ENCODE measurements around the gene DSTYK.
"Not testable (repeated sequence)": the region's sequence is repeated elsewhere in the genome, so short reads cannot be mapped to it uniquely, and the experiment has no call there.

DSTYK gene

DNA sequence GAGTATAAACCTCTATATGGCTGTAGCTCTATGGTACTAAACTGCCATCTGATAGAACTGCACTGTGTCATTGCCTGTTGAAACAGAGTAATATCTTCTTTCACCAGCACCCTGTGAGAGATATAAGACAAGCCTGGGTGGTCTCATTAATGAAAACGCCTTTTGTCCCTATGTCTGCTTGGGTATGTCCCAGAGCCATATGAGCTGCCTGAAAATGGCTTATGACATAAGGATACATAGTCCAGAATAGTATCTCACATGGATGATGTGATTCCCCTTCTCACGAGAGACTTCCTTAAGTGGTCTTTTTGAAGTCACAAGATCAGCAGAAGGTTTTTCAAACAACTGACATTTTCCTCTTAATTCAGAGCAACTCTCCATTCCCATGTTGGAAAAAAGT is 8.9 kb upstream of the DSTYK start:
- no peak for DNase-seq (ENCODE audit: low spot score)

GRCh38 chr1:205217418-205217817 is 5.9 kb upstream of the DSTYK start:
- DNase-seq (ENCODE audit: low spot score) = no peak

- no peak for DNase-seq (ENCODE audit: low spot score)
Measured at GRCh38 chr1:205216588-205216987, 5.1 kb upstream of the DSTYK start.

DNA sequence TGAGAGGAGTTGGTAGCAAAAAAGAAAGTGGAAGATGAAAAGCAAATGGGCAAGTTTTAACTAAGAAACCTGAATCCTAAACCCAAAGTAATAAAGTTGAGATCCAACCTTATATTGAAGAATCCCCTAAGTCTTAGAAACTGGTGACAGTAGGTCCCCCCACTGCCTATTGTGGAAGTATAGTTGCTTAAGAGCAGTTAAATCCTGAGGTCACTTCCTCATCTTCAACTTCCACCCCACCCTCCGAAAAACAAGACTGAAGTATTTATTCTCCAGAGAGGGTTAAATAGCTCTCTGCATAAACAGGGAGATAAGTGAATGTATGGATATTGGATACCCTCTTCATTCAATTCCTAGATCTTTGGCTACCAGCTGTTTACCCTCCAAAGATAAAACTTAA is 3.3 kb upstream of the DSTYK start:
- DNase-seq (ENCODE audit: low spot score) = no peak

- DNase-seq (ENCODE audit: low spot score) = no peak
Measured at GRCh38 chr1:205211839-205212536, 486 bp upstream of the DSTYK start.

- DNase-seq (ENCODE audit: low spot score) = peak; percentile 59
Measured at GRCh38 chr1:205210756-205211168, 740 bp downstream of the DSTYK start.

- DNase-seq (ENCODE audit: low spot score) = no peak
Measured at GRCh38 chr1:205208811-205209210, 2.7 kb downstream of the DSTYK start.

- peak; percentile 35 for DNase-seq (ENCODE audit: low spot score)
Measured at GRCh38 chr1:205205055-205205454, 6.4 kb downstream of the DSTYK start.

DNA sequence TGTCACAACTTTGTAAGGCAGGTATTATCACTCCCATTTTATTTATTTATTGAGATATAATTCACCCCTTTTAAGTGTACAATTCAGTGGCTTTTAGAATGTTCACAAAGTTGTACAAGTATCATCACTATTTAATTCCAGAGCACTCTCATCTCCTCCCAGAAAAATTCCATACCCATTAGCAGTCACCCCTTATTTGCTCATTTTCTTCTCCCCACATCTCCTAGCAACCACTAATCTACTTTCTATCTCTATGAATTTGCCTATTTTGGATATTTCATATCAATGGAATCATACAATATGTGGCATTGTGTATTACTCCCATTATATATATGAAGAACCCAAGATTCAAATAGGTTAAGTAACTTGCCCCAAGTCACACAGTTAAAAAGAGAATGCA is 7.0 kb downstream of the DSTYK start:
- DNase-seq (ENCODE audit: low spot score) = peak; percentile 53

DNA sequence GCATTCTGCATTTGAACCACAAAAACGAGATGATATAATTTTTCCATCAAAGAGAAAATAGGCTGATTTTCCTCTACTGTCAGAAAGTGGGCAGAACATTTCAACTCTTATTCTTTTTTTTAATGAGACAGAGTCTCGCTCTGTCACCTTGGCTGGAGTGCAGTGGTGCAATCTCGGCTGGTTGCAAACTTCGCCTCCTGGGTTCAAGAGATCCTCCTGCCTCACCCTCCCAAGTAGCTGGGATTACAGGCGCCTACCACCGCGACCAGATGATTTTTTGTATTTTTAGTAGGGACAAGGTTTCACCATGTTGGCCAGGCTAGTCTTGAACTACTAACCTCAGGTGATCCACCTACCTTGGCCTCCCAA is 11.6 kb downstream of the DSTYK start:
- no peak for DNase-seq (ENCODE audit: low spot score)

DNA sequence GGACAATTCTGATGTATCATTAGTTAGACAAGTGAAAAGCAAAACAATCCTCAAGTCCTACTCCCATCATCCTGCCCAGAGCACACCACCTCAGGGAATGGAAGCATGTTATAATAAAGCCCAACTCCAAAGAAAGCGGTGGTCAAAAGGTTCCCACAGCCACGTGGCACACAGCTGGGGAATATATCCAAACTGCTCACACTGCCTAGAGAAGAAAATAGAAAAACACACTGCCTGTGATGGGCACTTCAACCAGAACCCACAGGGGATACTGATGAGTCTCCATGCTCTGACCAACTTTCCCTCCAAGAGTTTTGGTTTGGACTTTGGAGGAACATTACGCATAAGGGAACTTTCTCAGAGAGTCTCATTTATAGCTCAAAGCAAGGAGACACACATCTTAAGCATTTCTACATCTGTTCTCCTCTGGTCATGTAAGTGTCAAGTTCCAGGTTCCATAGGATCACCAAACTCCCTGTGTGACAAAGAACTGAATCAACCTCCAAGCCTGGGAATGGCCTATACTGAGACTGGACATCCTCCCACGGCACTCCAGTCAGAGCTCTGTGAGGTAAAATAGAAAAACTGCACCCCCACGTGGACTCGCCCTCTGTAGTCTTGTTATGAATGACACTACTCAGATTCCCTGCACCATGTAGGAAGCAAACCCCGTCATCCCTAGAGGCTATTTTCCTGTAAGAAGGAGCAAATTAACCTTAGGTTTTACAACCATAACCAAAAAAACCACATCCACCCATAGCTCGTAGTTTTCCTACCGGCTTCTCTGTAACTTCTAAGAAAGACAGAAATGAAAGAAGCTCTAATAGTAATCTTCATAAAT is 12.2 kb downstream of the DSTYK start:
- DNase-seq (ENCODE audit: low spot score) = no peak

- no peak for DNase-seq (ENCODE audit: low spot score)
Measured at GRCh38 chr1:205192287-205192686, 19.2 kb downstream of the DSTYK start.

DNA sequence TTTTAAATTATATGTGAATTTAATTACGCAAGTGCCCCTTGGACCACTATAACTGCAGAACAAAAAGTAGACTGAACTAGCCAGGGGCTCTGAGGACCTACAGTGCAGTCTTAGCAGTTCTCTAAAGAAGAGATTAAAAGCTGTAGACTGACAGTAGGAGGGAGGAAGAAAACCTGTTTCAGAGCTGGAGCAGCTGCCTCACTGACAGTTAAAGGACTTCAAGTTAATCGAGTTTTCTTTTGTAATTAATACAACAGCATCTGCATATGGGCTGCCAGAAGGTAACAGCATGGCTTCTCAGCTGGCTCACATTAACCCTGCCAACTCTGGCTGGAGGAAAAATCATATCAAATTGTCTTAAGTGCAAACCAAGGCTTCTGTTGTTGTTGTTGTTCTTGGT is 19.9 kb downstream of the DSTYK start:
- no peak for DNase-seq (ENCODE audit: low spot score)

GRCh38 chr1:205190845-205191577 is 20.5 kb downstream of the DSTYK start:
- DNase-seq (ENCODE audit: low spot score) = peak; percentile 15

DNA sequence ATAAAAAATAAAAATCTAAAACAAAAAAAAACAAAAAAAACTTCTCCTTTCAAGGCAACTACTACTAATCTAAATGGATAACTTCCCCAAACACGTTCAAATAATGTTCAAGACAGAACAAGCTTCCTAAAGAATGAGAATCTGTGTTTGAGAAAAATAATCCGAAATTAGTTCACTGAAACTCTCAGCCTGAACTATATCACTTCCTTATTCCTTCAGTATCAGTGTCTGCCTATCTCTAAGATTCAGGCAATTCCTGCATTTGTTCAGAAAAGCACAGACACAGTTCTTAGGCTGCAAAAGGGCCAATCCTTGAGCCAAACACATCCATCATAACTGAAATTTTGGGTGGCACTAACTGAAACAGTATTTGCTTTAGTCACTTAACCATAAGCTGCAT is 22.4 kb downstream of the DSTYK start:
- no peak for DNase-seq (ENCODE audit: low spot score)

- no peak for DNase-seq (ENCODE audit: low spot score)
Measured at GRCh38 chr1:205188596-205188995, 22.9 kb downstream of the DSTYK start.

GRCh38 chr1:205188098-205188497 is 23.4 kb downstream of the DSTYK start:
- no peak for DNase-seq (ENCODE audit: low spot score)

- no peak for DNase-seq (ENCODE audit: low spot score)
Measured at GRCh38 chr1:205187420-205187819, 24.1 kb downstream of the DSTYK start.

DNA sequence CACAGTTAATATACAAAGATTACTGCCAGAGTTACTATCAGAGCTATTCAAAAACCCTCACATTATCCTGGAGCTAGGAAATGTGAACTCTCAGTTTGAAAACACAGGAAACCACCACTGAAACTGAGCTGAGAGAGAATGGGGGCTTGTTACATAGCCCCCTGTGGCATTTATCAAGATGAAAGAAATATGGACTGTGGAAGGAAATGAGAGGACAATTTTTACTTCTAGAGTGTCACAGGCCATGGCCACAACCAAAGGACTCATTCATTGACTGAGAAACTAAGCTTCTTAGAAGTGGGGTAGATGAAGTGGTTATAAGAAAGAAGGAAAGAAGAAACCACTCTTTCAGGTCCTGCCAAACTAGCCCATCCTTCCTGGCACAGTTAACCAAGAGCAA is 25.3 kb downstream of the DSTYK start:
- no peak for DNase-seq (ENCODE audit: low spot score)

GRCh38 chr1:205183676-205184335 is 27.7 kb downstream of the DSTYK start:
- peak; percentile 48 for DNase-seq (ENCODE audit: low spot score)

- DNase-seq (ENCODE audit: low spot score) = no peak
Measured at GRCh38 chr1:205182930-205183329, 28.6 kb downstream of the DSTYK start.

DNA sequence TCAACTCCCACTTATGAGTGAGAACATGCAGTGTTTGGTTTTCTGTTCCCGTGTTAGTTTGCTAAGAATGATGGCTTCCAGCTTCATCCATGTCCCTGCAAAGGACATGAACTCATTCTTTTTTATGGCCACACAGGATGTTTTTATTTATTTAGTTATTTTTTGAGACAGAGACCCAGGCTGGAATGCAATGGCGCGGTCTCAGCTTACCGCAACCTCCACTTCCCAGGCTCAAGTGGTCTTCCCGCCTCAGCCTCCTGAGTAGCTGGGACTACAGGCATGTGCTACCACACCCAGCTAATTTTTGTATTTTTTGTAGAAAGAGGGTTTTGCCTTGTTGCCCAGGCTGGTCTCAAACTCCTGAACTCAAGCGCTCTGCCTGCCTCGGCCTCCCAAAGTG is 31.2 kb downstream of the DSTYK start:
- not testable (repeated sequence) for DNase-seq (ENCODE audit: low spot score)

Data from GM03348 (cell line).